Measurements from ENCODE around the gene FAM180A.

Gene FAM180A

GRCh38 chr7:135770139-135770710 is 21.6 kb upstream of the FAM180A start:
- H3K4me3 ChIP-seq (ENCODE audit: insufficient read depth, low read length, poor library complexity, severe bottlenecking) = no peak overlapping the region
- no peak overlapping the region for H3K4me2 ChIP-seq (ENCODE audit: low read depth, low read length, poor library complexity, severe bottlenecking)

GRCh38 chr7:135769005-135769802 is 20.6 kb upstream of the FAM180A start:
- TF ChIP-seq EZH2phosphoT487 (conservative IDR thresholded peaks at IDR 0.05; ENCODE audit: low read length) = no peak
- TF ChIP-seq, protein P1, sequence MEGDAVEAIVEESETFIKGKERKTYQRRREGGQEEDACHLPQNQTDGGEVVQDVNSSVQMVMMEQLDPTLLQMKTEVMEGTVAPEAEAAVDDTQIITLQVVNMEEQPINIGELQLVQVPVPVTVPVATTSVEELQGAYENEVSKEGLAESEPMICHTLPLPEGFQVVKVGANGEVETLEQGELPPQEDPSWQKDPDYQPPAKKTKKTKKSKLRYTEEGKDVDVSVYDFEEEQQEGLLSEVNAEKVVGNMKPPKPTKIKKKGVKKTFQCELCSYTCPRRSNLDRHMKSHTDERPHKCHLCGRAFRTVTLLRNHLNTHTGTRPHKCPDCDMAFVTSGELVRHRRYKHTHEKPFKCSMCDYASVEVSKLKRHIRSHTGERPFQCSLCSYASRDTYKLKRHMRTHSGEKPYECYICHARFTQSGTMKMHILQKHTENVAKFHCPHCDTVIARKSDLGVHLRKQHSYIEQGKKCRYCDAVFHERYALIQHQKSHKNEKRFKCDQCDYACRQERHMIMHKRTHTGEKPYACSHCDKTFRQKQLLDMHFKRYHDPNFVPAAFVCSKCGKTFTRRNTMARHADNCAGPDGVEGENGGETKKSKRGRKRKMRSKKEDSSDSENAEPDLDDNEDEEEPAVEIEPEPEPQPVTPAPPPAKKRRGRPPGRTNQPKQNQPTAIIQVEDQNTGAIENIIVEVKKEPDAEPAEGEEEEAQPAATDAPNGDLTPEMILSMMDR (IDR thresholded peaks at IDR 0.05; ENCODE audit: insufficient read depth, low read length, poor library complexity, severe bottlenecking) = no peak
- H2AFZ ChIP-seq (ENCODE audit: low read depth, low read length, severe bottlenecking) = no peak overlapping the region

More at GRCh38 chr7:135770139-135770710, 21.6 kb upstream of the FAM180A start:
- Histone ChIP-seq H3K36me3 (ENCODE audit: low read length) (no peaks in the 10 kb centered on the region), H3K79me2 (ENCODE audit: insufficient read depth, low read length) (no peaks in the 10 kb centered on the region), H3K9ac (ENCODE audit: low read length) (no peak overlapping the region), H3K27ac (ENCODE audit: low read depth, low read length) (no peak overlapping the region), H2AFZ (ENCODE audit: low read depth, low read length, severe bottlenecking) (no peak overlapping the region), H3K9me3 (ENCODE audit: insufficient read depth, low read length) (no peaks in the 10 kb centered on the region), H4K20me1 (ENCODE audit: low read depth, low read length) (no peaks in the 10 kb centered on the region), H3K27me3 (ENCODE audit: low read length) (no peaks in the 10 kb centered on the region), H3K9me2 (replicated peaks; ENCODE audit: insufficient read depth, low read length) (no peaks in the 10 kb centered on the region), H3F3A (ENCODE audit: insufficient read depth) (no peaks in the 10 kb centered on the region)
- TF ChIP-seq, protein P1 (IDR thresholded peaks at IDR 0.05; ENCODE audit: insufficient read depth, low read length, poor library complexity, severe bottlenecking) = no peak
- no peak for TF ChIP-seq EZH2phosphoT487 (conservative IDR thresholded peaks at IDR 0.05; ENCODE audit: low read length)

DNA sequence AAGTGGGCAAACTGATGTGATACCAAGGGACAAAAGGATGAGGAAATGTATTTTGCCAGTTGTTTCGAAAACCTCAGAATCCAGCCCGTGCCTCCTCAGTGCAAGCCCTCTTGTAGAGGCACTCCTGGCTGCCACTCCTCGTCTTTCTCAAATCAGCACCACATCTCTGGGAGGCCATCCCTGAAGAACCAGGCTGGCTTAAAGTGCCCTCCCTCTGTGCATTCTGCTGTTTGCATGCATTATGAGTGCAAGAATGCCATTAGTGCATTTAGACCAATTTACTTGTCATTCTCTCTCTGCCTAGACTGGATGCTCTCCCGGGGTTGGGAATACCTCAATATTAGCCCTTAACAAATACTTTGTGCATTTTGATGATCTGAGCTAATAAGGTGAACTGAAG is 19.9 kb upstream of the FAM180A start:
- H3F3A ChIP-seq (ENCODE audit: insufficient read depth) = no peaks in the 10 kb centered on the region

More at GRCh38 chr7:135769005-135769802, 20.6 kb upstream of the FAM180A start:
- Histone ChIP-seq H3K9me3 (ENCODE audit: insufficient read depth, low read length) (no peaks in the 10 kb centered on the region), H3K4me3 (ENCODE audit: insufficient read depth, low read length, poor library complexity, severe bottlenecking) (no peak overlapping the region), H3K27me3 (ENCODE audit: low read length) (no peaks in the 10 kb centered on the region), H3K79me2 (ENCODE audit: insufficient read depth, low read length) (no peaks in the 10 kb centered on the region), H3K36me3 (ENCODE audit: low read length) (no peaks in the 10 kb centered on the region), H3K9me2 (replicated peaks; ENCODE audit: insufficient read depth, low read length) (no peaks in the 10 kb centered on the region), H3K9ac (ENCODE audit: low read length) (no peak overlapping the region), H3K4me2 (ENCODE audit: low read depth, low read length, poor library complexity, severe bottlenecking) (no peak overlapping the region), H4K20me1 (ENCODE audit: low read depth, low read length) (no peaks in the 10 kb centered on the region), H3F3A (ENCODE audit: insufficient read depth) (no peaks in the 10 kb centered on the region), H3K27ac (ENCODE audit: low read depth, low read length) (no peak overlapping the region)

More for the DNA sequence above, 19.9 kb upstream of the FAM180A start:
- Histone ChIP-seq H3K27ac (ENCODE audit: low read depth, low read length) (no peak overlapping the region), H3K4me3 (ENCODE audit: insufficient read depth, low read length, poor library complexity, severe bottlenecking) (no peak overlapping the region), H3K9me2 (replicated peaks; ENCODE audit: insufficient read depth, low read length) (no peaks in the 10 kb centered on the region), H3K9ac (ENCODE audit: low read length) (no peak overlapping the region), H3K79me2 (ENCODE audit: insufficient read depth, low read length) (no peaks in the 10 kb centered on the region), H3K4me2 (ENCODE audit: low read depth, low read length, poor library complexity, severe bottlenecking) (no peak overlapping the region), H3K27me3 (ENCODE audit: low read length) (no peaks in the 10 kb centered on the region), H2AFZ (ENCODE audit: low read depth, low read length, severe bottlenecking) (no peak overlapping the region), H3K36me3 (ENCODE audit: low read length) (no peaks in the 10 kb centered on the region), H3K9me3 (ENCODE audit: insufficient read depth, low read length) (no peaks in the 10 kb centered on the region), H4K20me1 (ENCODE audit: low read depth, low read length) (no peaks in the 10 kb centered on the region)
- TF ChIP-seq, protein P1 (IDR thresholded peaks at IDR 0.05; ENCODE audit: insufficient read depth, low read length, poor library complexity, severe bottlenecking) = no peak
- no peak for TF ChIP-seq EZH2phosphoT487 (conservative IDR thresholded peaks at IDR 0.05; ENCODE audit: low read length)
